Stomach (tissue), 9 donors: ENCODE data around the gene ZNF135. TPM values are rescaled to one million over a fixed set of nuclear protein-coding genes. Genes with fewer than 3 reads are reported as not detected.
A peak's percentile ranks its signal among the peaks of the same experiment; 100 is the strongest.

Source experiments
- DNase-seq, 2 donors: peaks; one replicate each; pipeline versions ENCODE4 v3.0.0 to v3.0.0-alpha.2; 2013 to 2019
- H3K27ac ChIP-seq, 5 donors: fragments of 200-600 bp in 4 of 5; sonication (generic) in 4 of 5; one replicate each; pipeline ENCODE4 v1.5.1; 2013 to 2019; ENCODE audit warnings: mild to moderate bottlenecking in 1 of 5, moderate library complexity in 1 of 5
- H3K27me3 ChIP-seq, 3 donors: fragments of 200-600 bp; sonication (generic); one replicate each; pipeline ENCODE4 v1.5.1; 2017 to 2019; ENCODE audit warnings: mixed run types in 1 of 3
- H3K36me3 ChIP-seq, 4 donors: fragments of 200-600 bp; sonication (generic); 1 replicate in 3 of 4; 2 replicates in 1 of 4; pipeline ENCODE4 v1.5.1; 2016 to 2019
- H3K4me1 ChIP-seq, 4 donors: fragments of 200-600 bp; sonication (generic); one replicate each; pipeline ENCODE4 v1.5.1; 2016 to 2019
- H3K4me3 ChIP-seq, 4 donors: fragments of 200-600 bp; sonication (generic) in 3 of 4; one replicate each; pipeline ENCODE4 v1.5.1; 2016 to 2019; ENCODE audit warnings: mild to moderate bottlenecking in 1 of 4
- H3K9me3 ChIP-seq, 4 donors: fragments of 200-600 bp; sonication (generic); one replicate each; pipeline ENCODE4 v1.5.1; 2016 to 2019
- EP300 ChIP-seq: sonication (generic); formaldehyde crosslinking; IDR thresholded peaks from one replicate; pipeline ENCODE4 v1.6.1; 2017; ENCODE audit warnings: antibody characterized with exemption
- POLR2A ChIP-seq, 4 donors: fragments of 450-650 bp; IDR thresholded peaks; one replicate each; pipeline ENCODE4 v1.6.1; 2016; ENCODE audit warnings: antibody characterized with exemption in 4 of 4, control low read depth in 2 of 4, mild to moderate bottlenecking in 1 of 4, moderate library complexity in 1 of 4
- POLR2AphosphoS5 ChIP-seq, 3 donors: sonication (generic); formaldehyde crosslinking; IDR thresholded peaks; one replicate each; pipeline ENCODE4 v1.6.1; 2016; ENCODE audit warnings: antibody characterized with exemption in 3 of 3
- WGBS, 5 donors: extraction: QIAGEN DNeasy Blood & Tissue Kit in 3 of 5; methylation state at CpG; one replicate each; pipeline versions ENCODE4 v1.1.5 to v1.1.7; 2013 to 2018; 5-methylcytosine and 5-hydroxymethylcytosine counted together
- intact Hi-C: fragments of 100-400 bp; cut with DNase I; formaldehyde crosslinking; loops from one replicate; pipeline ENCODE4 v1.15.1; 2023; ENCODE audit warnings: low total_unique reads
- polyA plus RNA-seq, 3 donors: library from polyadenylated mRNA; stranded (reverse); fragments of 200-250 nt; gene quantifications; one replicate each; pipeline ENCODE4 v1.2.3, GENCODE V29; 2013
- total RNA-seq, 5 donors: library from RNA; depleted of rRNA; stranded (reverse); fragments of >200 nt; gene quantifications; one replicate each; pipeline versions ENCODE4 v1.1.0 to v1.2.3, GENCODE V29; 2014 to 2016
- TF ChIP-seq, protein P1 (sequence below), 7 experiments: fragments of 450-650 bp in 4 of 7; fragments of 200-600 bp in 3 of 7; sonication (generic) in 3 of 7; IDR thresholded peaks; one replicate each; pipeline ENCODE4 v1.5.1; 2016 to 2019; ENCODE audit warnings: antibody characterized with exemption in 7 of 7, control low read depth in 2 of 7, mild to moderate bottlenecking in 1 of 7
- donor health status: healthy with polysubstance abuse.
- donor health status: Bipolar disorder and iron deficiency.
- donor health status: healthy.

ZNF135 gene
- total and polyA plus RNA-seq, 8 donors = 1.6 to 16.3 (median 4.9) TPM; not detected in 1

DNA sequence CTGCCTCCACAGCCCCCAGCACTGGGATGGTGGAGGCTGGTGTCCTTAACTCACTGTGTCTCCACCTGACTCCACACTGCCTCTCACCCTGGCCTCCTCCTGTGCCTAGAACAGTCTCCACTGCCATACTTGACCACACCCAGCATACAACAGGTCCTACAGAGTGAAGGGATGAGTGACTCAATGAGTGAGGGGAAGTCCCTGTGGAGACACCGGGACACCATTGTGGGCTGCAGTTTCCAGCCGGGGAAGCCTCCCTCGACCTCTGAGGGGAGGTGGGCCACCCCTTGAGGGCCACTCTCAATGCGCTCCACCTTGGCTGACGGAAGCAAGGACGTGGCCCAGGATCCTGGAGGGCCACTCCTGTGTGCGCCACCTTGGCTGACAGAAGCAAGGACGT is 2.8 kb upstream of the ZNF135 start:
- peaks cover 4 to 100% (median 89%) of the 10 kb centered on the region in 4 donors for H3K9me3 ChIP-seq
- 80 to 97% (median 83%) methylated on average over 1 to 8 of the region's 8 CpGs for WGBS, 5 donors

DNA sequence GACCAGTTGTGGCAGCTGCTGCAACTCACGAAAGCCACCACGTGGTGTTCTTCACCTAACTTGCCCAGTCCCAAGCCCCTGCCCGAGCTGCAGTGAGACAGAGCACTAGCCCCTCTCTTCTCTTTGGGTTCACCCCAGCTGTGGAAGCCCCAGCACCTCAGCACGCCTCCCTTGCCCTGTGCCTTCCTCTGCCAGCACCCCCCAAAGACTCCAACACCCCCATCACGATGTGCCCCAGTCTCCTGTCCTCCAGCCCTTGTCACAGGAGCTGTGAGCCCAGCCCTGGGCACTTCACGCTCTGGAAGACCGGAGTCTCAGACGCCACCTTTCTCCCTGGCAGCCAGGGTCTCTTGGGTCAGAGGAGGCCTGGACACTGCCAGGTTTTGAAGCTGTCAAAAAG is 2.2 kb upstream of the ZNF135 start:
- TF ChIP-seq EP300 (no peak), POLR2AphosphoS5 (IDR thresholded peaks at IDR 0.05) (no peak), POLR2A (IDR thresholded peaks at IDR 0.05) (no peak)
- TF ChIP-seq, protein P1, sequence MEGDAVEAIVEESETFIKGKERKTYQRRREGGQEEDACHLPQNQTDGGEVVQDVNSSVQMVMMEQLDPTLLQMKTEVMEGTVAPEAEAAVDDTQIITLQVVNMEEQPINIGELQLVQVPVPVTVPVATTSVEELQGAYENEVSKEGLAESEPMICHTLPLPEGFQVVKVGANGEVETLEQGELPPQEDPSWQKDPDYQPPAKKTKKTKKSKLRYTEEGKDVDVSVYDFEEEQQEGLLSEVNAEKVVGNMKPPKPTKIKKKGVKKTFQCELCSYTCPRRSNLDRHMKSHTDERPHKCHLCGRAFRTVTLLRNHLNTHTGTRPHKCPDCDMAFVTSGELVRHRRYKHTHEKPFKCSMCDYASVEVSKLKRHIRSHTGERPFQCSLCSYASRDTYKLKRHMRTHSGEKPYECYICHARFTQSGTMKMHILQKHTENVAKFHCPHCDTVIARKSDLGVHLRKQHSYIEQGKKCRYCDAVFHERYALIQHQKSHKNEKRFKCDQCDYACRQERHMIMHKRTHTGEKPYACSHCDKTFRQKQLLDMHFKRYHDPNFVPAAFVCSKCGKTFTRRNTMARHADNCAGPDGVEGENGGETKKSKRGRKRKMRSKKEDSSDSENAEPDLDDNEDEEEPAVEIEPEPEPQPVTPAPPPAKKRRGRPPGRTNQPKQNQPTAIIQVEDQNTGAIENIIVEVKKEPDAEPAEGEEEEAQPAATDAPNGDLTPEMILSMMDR (IDR thresholded peaks at IDR 0.05) = no peak
- no peak for DNase-seq
- Histone ChIP-seq H3K27me3 (peaks cover 0 to 16% (median 6%) of the 10 kb centered on the region in 3 donors), H3K27ac (no peak overlapping the region), H3K4me3 (no peak overlapping the region), H3K4me1 (peaks cover 0 to 15% (median 11%) of the 10 kb centered on the region in 4 donors), H3K9me3 (peaks cover 2 to 100% (median 88%) of the 10 kb centered on the region in 4 donors), H3K36me3 (no peaks in the 10 kb centered on the region)
- intact Hi-C loops = no loop called here
- 82 to 90% (median 86%) methylated on average over 8 of the region's 8 CpGs for WGBS, 5 donors

More for the DNA sequence above, 2.8 kb upstream of the ZNF135 start:
- peaks cover 0 to 15% (median 11%) of the 10 kb centered on the region in 4 donors for H3K4me1 ChIP-seq
- intact Hi-C loops = no loop called here
- TF ChIP-seq POLR2A (IDR thresholded peaks at IDR 0.05) = no peak
- TF ChIP-seq EP300 = no peak
- TF ChIP-seq, protein P1 (IDR thresholded peaks at IDR 0.05) = no peak
- no peak for TF ChIP-seq POLR2AphosphoS5 (IDR thresholded peaks at IDR 0.05)
- H3K27ac ChIP-seq = no peak overlapping the region
- no peak for DNase-seq
- no peaks in the 10 kb centered on the region for H3K36me3 ChIP-seq
- H3K27me3 ChIP-seq = peaks cover 0 to 16% (median 6%) of the 10 kb centered on the region in 3 donors
- no peak overlapping the region for H3K4me3 ChIP-seq

GRCh38 chr19:58058467-58058866 is 615 bp upstream of the ZNF135 start:
- 80 to 91% (median 88%) methylated on average over 13 of the region's 13 CpGs for WGBS, 5 donors
- H3K27ac ChIP-seq = peak overlapping the region in 4 of 5 donors; percentile 87 to 94 (median 89)

DNA sequence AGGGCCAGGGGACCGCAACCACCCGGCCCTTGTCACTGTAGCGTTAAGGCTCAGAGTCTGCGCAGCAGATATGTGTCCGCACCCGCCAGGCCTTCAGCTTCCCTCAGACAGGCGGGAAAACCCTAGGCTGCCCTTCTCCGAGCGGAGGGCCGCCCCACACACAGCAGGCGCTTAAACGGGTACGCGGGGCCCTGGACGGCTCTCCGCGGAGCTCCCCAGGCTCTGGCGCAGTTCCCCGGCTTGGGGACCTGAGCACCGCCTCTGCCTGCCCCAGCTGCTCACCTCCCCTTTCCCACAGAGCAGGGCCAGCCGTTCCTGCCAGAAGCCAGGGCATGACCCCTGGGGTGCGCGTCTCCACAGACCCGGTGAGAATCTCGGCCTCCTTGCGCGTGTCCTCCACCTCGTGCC is 593 bp downstream of the ZNF135 start:
- H3K36me3 ChIP-seq = peaks cover 0 to 22% (median 13%) of the 10 kb centered on the region in 4 donors
- peak overlapping the region; percentile 86 to 94 (median 88) for H3K27ac ChIP-seq
- TF ChIP-seq, protein P1 (IDR thresholded peaks at IDR 0.05) = no peak
- TF ChIP-seq POLR2AphosphoS5 (IDR thresholded peaks at IDR 0.05) = no peak
- no peak for TF ChIP-seq EP300
- no peak for TF ChIP-seq POLR2A (IDR thresholded peaks at IDR 0.05)
- H3K9me3 ChIP-seq = peaks cover 0 to 100% (median 93%) of the 10 kb centered on the region in 4 donors
- H3K27me3 ChIP-seq = peaks cover 0 to 16% (median 6%) of the 10 kb centered on the region in 3 donors
- peaks cover 0 to 15% (median 11%) of the 10 kb centered on the region in 4 donors for H3K4me1 ChIP-seq
- intact Hi-C loops = no loop called here
- H3K4me3 ChIP-seq = peak overlapping the region; percentile 50 to 66 (median 60)
- 12 to 30% (median 17%) methylated on average over 19 to 28 of the region's 28 CpGs for WGBS, 5 donors
- no peak for DNase-seq

More at GRCh38 chr19:58058467-58058866, 615 bp upstream of the ZNF135 start:
- H3K4me3 ChIP-seq = peak overlapping the region in 3 of 4 donors; percentile 50 to 66 (median 63)
- H3K36me3 ChIP-seq = peaks cover 0 to 10% (median 2%) of the 10 kb centered on the region in 4 donors
- peaks cover 0 to 15% (median 11%) of the 10 kb centered on the region in 4 donors for H3K4me1 ChIP-seq
- peaks cover 0 to 100% (median 87%) of the 10 kb centered on the region in 4 donors for H3K9me3 ChIP-seq
- DNase-seq = no peak
- no peak for TF ChIP-seq EP300
- no peak for TF ChIP-seq POLR2AphosphoS5 (IDR thresholded peaks at IDR 0.05)
- no peak for TF ChIP-seq POLR2A (IDR thresholded peaks at IDR 0.05)
- TF ChIP-seq, protein P1 (IDR thresholded peaks at IDR 0.05) = no peak
- intact Hi-C loops = no loop called here
- peaks cover 0 to 16% (median 6%) of the 10 kb centered on the region in 3 donors for H3K27me3 ChIP-seq
